HCT116 (cell line): ENCODE data around the gene YAP1. TPM values are rescaled to one million over a fixed set of nuclear protein-coding genes. Genes with fewer than 3 reads are reported as not detected.
A peak's percentile ranks its signal among the peaks of the same experiment; 100 is the strongest.

Source experiments
- ATAC-seq: fragments of 200-7000 bp; cut with Tn5 transposase; 2 replicates; pipeline ENCODE4 v1.9.1; 2020; ENCODE audit warnings: mild to moderate bottlenecking, moderate library complexity
- BruUV-seq: library from RNA; stranded (reverse); fragments of 400-500 nt; replicated peaks from 2 replicates; lab custom pipeline; 2021; lab: Mats Ljungman, UMichigan
- CTCF ChIA-PET: fragments of 300-600 bp; sonication (Branson Sonifier 250); formaldehyde crosslinking; loops from one replicate; lab custom pipeline; 2021; ENCODE audit warnings: antibody characterized with exemption; lab: Charles Lee
- POLR2A ChIA-PET: fragments of 300-600, 350-600 bp; sonication (Branson Sonifier 250); formaldehyde crosslinking; loops from one replicate; lab custom pipeline; 2021; ENCODE audit warnings: antibody characterized with exemption; lab: Charles Lee
- RAD21 ChIA-PET, 2 experiments: fragments of 300-600 bp; sonication (Branson Sonifier 250); formaldehyde crosslinking; loops; one replicate each; lab custom pipeline; 2023; ENCODE audit warnings: low total read pairs in 2 of 2; ENCODE audit not compliant: uncharacterized antibody in 2 of 2, unreplicated experiment in 2 of 2, low non-redundant PET in 1 of 2; lab: Charles Lee
- DNase-seq: peaks from one replicate; pipeline ENCODE4 v3.0.0-alpha.2; 2010; ENCODE audit warnings: low read depth, low spot score
- H2AFZ ChIP-seq: fragments of 200-600 bp; shearing (Covaris generic), sonication (generic); 2 replicates; pipeline ENCODE4 v1.6.1; 2017; ENCODE audit warnings: low read depth, mixed run types, mixed read lengths, antibody characterized with exemption, low read length; ENCODE audit not compliant: poor library complexity, severe bottlenecking
- H3K27ac ChIP-seq: 2 replicates; pipeline ENCODE4 v1.5.1; 2012; ENCODE audit warnings: low read depth, low read length
- H3K27me3 ChIP-seq: fragments of 200-600 bp; sonication (generic); 2 replicates; pipeline ENCODE4 v1.6.1; 2016; ENCODE audit warnings: mixed run types, low read length, mixed read lengths; ENCODE audit not compliant: insufficient read depth
- H3K36me3 ChIP-seq, 2 experiments: fragments of 200-500 bp in 1 of 2; fragments of 200-600 bp in 1 of 2; sonication (Bioruptor generic) in 1 of 2; sonication (generic) in 1 of 2; 2 replicates each; pipeline versions ENCODE4 v1.5.1 to v1.6.1; 2014 to 2016; ENCODE audit warnings: low read length in 2 of 2, inconsistent platforms in 1 of 2, mixed read lengths in 1 of 2, mixed run types in 1 of 2; ENCODE audit not compliant: insufficient read depth in 2 of 2, control insufficient read depth in 1 of 2
- H3K4me1 ChIP-seq, 2 experiments: fragments of 200-600 bp in 1 of 2; sonication (generic) in 1 of 2; 2 replicates each; pipeline versions ENCODE4 v1.5.1 to v1.6.1; 2012 to 2017; ENCODE audit warnings: low read length in 2 of 2, inconsistent platforms in 1 of 2, mild to moderate bottlenecking in 1 of 2, mixed read lengths in 1 of 2, mixed run types in 1 of 2, moderate library complexity in 1 of 2; ENCODE audit not compliant: insufficient read depth in 2 of 2, control insufficient read depth in 1 of 2
- H3K4me2 ChIP-seq: fragments of 200-600 bp; sonication (generic); 2 replicates; pipeline ENCODE4 v1.6.1; 2017; ENCODE audit warnings: mixed run types, low read length, mixed read lengths
- H3K4me3 ChIP-seq, 2 experiments: fragments of 200-600 bp in 1 of 2; sonication (generic) in 1 of 2; replicated peaks in 1 of 2; 2 replicates each; pipeline ENCODE4 v1.5.1; 2011 to 2016; ENCODE audit warnings: low read length in 2 of 2, control low read depth in 1 of 2, low read depth in 1 of 2, mild to moderate bottlenecking in 1 of 2, mixed read lengths in 1 of 2, mixed run types in 1 of 2
- H3K79me2 ChIP-seq: fragments of 200-600 bp; sonication (generic); 2 replicates; pipeline ENCODE4 v1.6.1; 2017; ENCODE audit warnings: mild to moderate bottlenecking, mixed run types, low read length, moderate library complexity, mixed read lengths; ENCODE audit not compliant: insufficient read depth
- H3K9ac ChIP-seq: fragments of 200-600 bp; sonication (generic); 2 replicates; pipeline ENCODE4 v1.6.1; 2016; ENCODE audit warnings: low read length, mixed read lengths
- H3K9me2 ChIP-seq: fragments of 200-600 bp; sonication (generic), shearing (Covaris generic); 2 replicates; pipeline ENCODE4 v1.6.1; 2017; ENCODE audit warnings: mixed run types, mild to moderate bottlenecking, moderate library complexity; ENCODE audit not compliant: insufficient read depth
- H3K9me3 ChIP-seq, 2 experiments: fragments of 200-500 bp in 1 of 2; fragments of 200-600 bp in 1 of 2; sonication (Bioruptor generic) in 1 of 2; sonication (generic) in 1 of 2; 2 replicates each; pipeline ENCODE4 v1.6.1; 2014 to 2017; ENCODE audit warnings: low read length in 2 of 2, mixed read lengths in 2 of 2, inconsistent platforms in 1 of 2, low read depth in 1 of 2, mild to moderate bottlenecking in 1 of 2, mixed run types in 1 of 2, moderate library complexity in 1 of 2; ENCODE audit not compliant: control insufficient read depth in 1 of 2, insufficient read depth in 1 of 2
- H4K20me1 ChIP-seq: fragments of 200-600 bp; sonication (generic), shearing (Covaris generic); 2 replicates; pipeline ENCODE4 v1.6.1; 2017; ENCODE audit warnings: mixed run types, mild to moderate bottlenecking, moderate library complexity; ENCODE audit not compliant: insufficient read depth
- EGR1 ChIP-seq: IDR thresholded peaks from 2 replicates; pipeline ENCODE4 v1.6.1; 2012; ENCODE audit warnings: low read depth
- EZH2phosphoT487 ChIP-seq: fragments of 200-600 bp; IDR thresholded peaks from 2 replicates; pipeline ENCODE4 v1.6.1; 2018; ENCODE audit warnings: antibody characterized with exemption, borderline replicate concordance
- JUND ChIP-seq: IDR thresholded peaks from 2 replicates; pipeline ENCODE4 v1.6.1; 2012
- RAD21 ChIP-seq: IDR thresholded peaks from 2 replicates; pipeline ENCODE4 v1.6.1; 2012; ENCODE audit warnings: low read depth, mild to moderate bottlenecking
- SRF ChIP-seq: IDR thresholded peaks from 2 replicates; pipeline ENCODE4 v1.6.1; 2012; ENCODE audit warnings: low read depth
- intact Hi-C: fragments of 100-400 bp; cut with micrococcal nuclease; formaldehyde crosslinking; loops from 2 replicates; pipeline ENCODE4 v1.10.0; 2022
- total RNA-seq: library from RNA; stranded (reverse); gene quantifications from one replicate; pipeline ENCODE4 v1.2.1, GENCODE V29; 2021; ENCODE audit not compliant: unreplicated experiment
- TF ChIP-seq, protein P1 (sequence below), 3 experiments: fragments of 200-600 bp in 1 of 3; sonication (generic) in 1 of 3; IDR thresholded peaks in 2 of 3; conservative IDR thresholded peaks in 1 of 3; 2 replicates each; pipeline ENCODE4 v1.5.1; 2012 to 2017; ENCODE audit warnings: low read depth in 2 of 3, low read length in 2 of 3, antibody characterized with exemption in 1 of 3, borderline replicate concordance in 1 of 3, control low read depth in 1 of 3, mild to moderate bottlenecking in 1 of 3, mixed read lengths in 1 of 3, mixed run types in 1 of 3, moderate library complexity in 1 of 3; ENCODE audit not compliant: insufficient read depth in 1 of 3
- TF ChIP-seq, protein P2 (sequence below): IDR thresholded peaks from 2 replicates; pipeline ENCODE4 v1.6.1; 2012

YAP1 gene
- total RNA-seq, 1 experiment from 2014 or later = 88.6 TPM

DNA sequence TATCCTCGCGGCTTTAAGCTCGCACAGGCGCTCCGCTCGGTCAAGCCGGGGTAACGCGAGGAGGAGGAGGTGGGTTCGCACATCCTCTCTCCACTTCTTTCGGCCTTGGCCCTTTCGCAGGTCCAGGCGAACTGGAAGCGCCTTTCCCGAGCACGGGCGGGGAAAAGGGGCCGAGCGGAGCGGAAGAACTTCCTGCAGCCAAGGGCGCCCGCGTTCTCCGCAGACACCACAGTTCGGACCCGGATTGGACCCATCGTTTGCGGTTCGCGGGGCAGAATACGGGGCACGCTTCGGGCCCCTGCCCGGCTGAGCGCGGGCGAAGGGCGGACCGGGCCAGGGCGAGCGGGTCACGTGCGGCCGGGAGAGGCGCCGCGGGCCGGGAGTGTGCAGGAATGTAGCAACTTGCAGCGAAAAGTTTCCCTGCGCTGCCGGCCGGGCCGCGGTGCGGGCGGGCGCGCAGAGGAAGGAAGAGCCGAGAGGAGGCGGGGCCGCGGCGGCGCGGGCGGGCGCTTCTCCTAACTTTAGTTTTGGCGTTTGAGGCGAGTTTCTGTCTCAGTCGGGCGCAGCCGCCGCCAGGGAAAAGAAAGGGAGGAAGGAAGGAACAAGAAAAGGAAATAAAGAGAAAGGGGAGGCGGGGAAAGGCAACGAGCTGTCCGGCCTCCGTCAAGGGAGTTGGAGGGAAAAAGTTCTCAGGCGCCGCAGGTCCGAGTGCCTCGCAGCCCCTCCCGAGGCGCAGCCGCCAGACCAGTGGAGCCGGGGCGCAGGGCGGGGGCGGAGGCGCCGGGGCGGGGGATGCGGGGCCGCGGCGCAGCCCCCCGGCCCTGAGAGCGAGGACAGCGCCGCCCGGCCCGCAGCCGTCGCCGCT is at the start of gene YAP1 (continued):
- TF ChIP-seq, protein P1, sequence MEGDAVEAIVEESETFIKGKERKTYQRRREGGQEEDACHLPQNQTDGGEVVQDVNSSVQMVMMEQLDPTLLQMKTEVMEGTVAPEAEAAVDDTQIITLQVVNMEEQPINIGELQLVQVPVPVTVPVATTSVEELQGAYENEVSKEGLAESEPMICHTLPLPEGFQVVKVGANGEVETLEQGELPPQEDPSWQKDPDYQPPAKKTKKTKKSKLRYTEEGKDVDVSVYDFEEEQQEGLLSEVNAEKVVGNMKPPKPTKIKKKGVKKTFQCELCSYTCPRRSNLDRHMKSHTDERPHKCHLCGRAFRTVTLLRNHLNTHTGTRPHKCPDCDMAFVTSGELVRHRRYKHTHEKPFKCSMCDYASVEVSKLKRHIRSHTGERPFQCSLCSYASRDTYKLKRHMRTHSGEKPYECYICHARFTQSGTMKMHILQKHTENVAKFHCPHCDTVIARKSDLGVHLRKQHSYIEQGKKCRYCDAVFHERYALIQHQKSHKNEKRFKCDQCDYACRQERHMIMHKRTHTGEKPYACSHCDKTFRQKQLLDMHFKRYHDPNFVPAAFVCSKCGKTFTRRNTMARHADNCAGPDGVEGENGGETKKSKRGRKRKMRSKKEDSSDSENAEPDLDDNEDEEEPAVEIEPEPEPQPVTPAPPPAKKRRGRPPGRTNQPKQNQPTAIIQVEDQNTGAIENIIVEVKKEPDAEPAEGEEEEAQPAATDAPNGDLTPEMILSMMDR (IDR thresholded peaks at IDR 0.05 in 2 of 3, conservative IDR thresholded peaks at IDR 0.05 in 1 of 3; ENCODE audit: borderline replicate concordance in 1 of 3, insufficient read depth in 1 of 3, low read depth in 2 of 3, low read length in 2 of 3) = no peak
- TF ChIP-seq, protein P2, sequence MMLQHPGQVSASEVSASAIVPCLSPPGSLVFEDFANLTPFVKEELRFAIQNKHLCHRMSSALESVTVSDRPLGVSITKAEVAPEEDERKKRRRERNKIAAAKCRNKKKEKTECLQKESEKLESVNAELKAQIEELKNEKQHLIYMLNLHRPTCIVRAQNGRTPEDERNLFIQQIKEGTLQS = no peak
- TF ChIP-seq EGR1 (peak; percentile 62; the same call in 1 of the 2 replicates), JUND (peak; percentile 12; the same call in 1 of the 2 replicates), EZH2phosphoT487 (no peak)

DNA sequence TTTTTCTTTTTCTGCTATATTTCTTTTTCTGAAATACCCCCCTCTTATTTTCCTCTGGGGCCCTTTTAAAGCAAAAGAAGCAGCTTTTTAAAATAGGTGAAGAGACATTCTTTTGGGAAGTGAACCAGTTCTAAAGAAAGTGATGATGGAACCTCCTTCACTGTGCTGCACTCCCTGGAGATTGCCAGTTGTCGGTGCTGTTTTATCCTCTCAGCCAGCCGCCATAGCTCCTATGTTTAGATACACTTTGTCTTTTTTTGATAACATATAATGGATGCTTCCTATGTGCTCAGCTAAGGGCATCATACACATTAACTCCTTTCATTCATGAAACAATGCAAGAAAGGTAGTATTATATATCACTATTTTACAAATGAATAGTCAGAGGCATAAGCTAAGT is 49.0 kb upstream of the YAP1 start:
- BruUV-seq = no TSS peak
- TF ChIP-seq SRF = no peak
- TF ChIP-seq, protein P2 = no peak
- peak; percentile 32; the same call in 1 of the 2 replicates for TF ChIP-seq RAD21
- ChIA-PET RAD21 (no interaction called here), CTCF (interaction anchor here (0.7 to 1.1 kb wide), 3 partner anchors 54 to 551 kb away, joined by 3 to 5 read pairs (median 3); no protein-coding TSS in a partner anchor), POLR2A (no interaction called here)
- intact Hi-C loops = no loop called here
- H3K27me3 ChIP-seq = no peaks in the 10 kb centered on the region
- ATAC-seq (peak; percentile 69), DNase-seq (no peak)
- no peaks in the 10 kb centered on the region for H3K4me1 ChIP-seq
- peak overlapping the region; percentile 23 for H2AFZ ChIP-seq
- no peak overlapping the region for H3K9ac ChIP-seq
- no peak overlapping the region for H3K4me2 ChIP-seq
- H4K20me1 ChIP-seq = no peaks in the 10 kb centered on the region
- no peak overlapping the region for H3K27ac ChIP-seq
- no peaks in the 10 kb centered on the region for H3K9me3 ChIP-seq
- H3K36me3 ChIP-seq = no peaks in the 10 kb centered on the region
- no peaks in the 10 kb centered on the region for H3K9me2 ChIP-seq
- H3K79me2 ChIP-seq = no peaks in the 10 kb centered on the region
- H3K4me3 ChIP-seq = no peak overlapping the region
